NCI-H446 treated with DMSO at 0.1 percent for 48 hours (cell line): ENCODE data around the gene SPOCK3.

Experiments
- DNase-seq: peaks from one replicate; lab custom pipeline; 2025; lab: John Stamatoyannopoulos, UW

Gene SPOCK3

DNA sequence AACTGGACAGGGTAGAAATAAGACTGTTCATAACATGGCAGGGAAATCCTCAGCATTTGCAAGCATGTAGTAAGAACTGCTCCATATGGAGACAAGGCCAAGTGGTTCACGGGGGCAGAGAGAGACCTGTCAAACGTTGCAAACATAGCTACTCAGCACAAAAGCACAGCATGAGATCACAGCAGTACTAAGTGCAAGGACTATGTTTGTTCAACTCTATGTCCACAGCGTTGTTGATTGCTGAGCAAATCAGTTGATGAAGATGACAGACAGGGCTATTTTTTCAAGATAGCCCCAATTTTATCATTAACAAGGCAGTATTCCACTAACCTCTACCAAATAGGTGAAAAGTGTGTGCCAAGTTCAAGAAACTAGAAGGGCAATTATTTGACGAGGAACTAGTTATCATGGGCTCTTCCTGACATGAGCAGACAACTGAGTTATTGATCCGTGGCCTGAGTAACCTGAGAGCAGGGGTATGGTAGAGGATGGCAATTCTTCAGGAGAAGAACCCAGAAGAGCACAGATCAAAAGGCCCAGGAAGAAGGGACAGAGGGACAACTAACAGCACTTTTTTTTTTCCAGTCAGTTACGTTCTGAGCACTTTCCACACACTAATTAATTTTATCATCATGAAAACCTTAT is 57.4 kb downstream of the SPOCK3 start:
- DNase-seq, result no peak

DNA sequence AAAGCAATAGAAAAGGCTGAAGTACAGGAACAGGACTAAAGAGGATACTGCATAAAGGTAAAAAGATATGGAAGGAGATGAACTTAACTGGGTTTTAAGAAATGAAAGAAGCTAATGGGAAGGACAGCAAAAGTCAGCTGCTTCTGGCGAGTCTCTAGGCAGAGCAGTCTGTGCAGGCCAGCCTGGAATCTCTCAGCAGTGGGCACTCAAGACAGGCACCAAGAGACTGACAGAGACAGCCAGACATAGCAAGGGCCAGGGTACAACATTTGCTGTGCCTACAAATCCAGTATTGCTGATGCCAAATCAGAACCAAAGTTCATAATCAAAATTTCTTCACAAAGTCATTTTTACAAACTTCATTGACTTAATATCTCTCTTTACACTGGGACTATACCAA is 62.4 kb downstream of the SPOCK3 start:
- no peak for DNase-seq

DNA sequence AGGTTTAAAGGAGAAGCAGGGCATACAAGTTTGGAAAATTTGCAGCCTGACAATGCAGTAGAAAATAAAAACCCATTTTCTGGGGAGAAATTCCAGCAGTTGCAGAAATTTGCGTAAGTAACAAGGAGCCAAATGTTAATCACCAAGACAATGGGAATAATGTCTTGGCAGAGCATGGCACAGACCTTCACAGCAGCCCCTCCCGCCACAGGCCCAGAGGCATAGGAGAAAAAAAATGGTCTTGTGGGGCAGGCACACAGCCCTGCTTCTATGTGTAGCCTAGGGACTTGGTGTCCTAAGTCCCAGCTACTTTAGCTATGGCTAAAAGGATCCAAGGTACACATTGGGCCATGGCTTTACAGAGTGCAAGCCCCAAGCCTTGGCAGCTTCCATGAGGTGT is 65.7 kb downstream of the SPOCK3 start:
- no peak for DNase-seq

DNA sequence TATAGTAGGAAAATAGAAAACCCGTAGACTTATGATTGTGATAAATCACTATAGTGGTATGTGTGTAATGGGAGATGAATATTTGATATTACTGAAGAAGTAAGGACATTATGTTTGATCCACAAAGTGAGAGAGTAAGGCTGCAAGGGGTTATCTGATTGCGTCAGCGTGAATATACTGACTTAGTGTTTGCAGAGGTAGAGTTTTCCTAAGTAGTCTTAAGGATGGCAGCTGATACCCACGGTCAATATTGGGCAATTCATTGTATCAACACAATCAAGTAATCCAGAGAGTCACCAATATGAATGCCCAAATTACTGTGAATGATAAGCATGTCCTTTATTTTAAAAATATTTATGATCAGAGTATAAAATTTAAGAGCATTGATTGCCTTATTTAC is 83.7 kb downstream of the SPOCK3 start:
- no peak for DNase-seq

DNA sequence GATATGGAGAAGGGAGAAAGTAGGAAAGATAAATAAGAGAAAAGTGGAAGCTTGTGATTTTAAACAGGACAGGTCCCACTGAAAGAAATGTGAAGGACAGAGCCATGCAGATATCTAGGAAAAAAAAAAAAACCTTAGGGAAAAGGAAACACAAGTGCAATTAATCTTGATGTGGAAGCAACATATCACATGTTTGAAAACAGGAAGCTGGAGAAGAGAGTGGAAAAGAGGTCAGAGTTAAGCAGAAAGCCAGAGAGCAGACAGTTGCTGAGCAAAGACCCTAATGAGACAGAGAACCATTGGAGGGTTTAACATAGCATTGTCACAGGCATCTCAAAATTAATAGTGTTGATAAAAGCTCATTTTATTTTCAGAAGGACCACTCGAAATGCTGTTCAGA is 89.7 kb downstream of the SPOCK3 start:
- DNase-seq, result no peak

DNA sequence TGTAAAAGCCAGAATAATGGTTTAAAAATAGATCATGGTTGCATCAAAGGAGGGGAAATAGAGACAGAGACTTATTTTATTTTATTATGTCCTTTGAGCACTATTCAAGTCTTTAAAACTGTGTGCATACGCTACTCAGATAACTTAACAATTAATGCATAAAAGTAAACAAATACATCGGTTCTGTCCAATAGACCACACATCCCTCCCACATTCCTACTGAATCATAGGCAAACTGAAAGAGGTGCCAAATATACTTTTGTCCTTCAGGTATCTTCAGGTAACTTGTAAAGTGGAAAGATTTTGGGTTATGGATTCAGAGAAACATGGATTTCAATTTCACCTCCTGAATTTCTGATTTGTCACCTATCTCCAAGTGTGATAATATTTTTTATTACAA is 91.3 kb downstream of the SPOCK3 start:
- no peak for DNase-seq

DNA sequence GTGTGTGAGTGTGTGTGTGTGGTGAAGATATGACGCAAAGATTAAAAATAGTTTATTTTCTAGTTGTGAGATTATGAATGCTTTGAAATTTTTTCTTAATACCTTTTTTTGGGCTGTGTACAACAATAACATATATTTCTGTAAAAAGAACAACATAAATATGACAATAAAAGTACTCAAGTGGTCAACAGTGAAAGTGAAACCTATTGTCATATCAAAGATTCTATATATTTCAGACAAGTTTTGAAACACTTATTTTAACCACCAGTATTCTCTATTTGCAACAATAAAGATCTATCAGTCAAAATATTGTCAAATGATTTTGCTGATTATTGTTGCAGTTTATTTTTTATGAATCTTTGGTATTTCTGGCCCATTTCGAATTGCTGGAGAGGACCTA is 98.0 kb downstream of the SPOCK3 start:
- no peak for DNase-seq

DNA sequence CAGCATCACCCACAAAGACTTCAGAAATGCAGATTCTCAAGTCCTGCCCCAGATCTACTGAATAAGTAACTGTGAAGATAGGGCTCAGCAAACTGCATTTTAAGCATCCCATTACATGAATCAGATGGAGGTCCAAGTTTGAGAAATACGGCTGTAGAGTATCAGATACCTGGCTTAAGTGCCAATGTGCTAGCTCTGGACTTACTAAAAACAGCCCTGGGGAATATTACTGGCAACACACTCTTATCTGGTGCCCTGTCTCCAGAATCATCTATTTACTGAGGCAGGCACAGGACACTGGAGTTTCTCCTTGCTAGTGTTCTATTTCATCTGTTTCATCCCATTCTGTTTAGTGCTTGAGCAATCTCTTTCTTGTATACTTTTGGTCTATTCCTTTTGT is 105.1 kb downstream of the SPOCK3 start:
- no peak for DNase-seq

DNA sequence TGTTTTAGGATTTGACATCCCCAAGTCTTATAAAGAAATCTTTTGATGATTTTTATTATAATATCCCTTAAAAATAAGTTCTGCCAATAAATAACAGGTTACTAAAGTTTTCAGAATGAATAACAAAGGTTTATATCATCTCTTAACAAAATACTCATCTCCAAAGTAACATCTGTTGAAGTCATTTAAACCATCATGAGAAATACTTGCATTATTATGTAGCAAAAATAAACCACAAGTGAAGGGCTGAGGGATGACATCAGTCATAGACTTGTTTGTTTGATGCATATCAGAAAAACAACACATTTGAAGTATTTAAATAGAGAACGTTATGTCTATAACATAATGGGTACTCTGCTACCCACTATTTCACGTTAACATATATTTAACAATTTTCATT is 114.9 kb downstream of the SPOCK3 start:
- DNase-seq, result no peak

DNA sequence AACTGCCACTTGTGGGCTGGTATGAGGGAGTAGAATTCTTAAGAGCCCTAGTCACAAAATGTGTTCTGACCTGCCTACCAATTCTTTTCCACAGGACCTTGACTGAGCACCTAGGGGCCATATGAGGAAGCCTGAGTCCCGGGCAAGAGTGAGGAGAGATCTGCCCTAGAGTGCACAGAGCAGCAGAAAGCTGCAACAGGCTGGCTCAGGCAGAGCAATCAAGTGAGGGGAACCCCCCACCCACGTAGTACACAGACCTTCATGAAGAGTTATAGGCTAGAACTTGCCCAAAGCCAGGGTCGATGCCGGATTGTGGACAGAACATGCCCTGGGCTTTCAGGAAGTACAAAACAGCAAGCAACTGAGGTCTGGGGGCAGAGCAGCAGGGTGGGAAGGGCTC is 117.0 kb downstream of the SPOCK3 start:
- DNase-seq, result no peak

DNA sequence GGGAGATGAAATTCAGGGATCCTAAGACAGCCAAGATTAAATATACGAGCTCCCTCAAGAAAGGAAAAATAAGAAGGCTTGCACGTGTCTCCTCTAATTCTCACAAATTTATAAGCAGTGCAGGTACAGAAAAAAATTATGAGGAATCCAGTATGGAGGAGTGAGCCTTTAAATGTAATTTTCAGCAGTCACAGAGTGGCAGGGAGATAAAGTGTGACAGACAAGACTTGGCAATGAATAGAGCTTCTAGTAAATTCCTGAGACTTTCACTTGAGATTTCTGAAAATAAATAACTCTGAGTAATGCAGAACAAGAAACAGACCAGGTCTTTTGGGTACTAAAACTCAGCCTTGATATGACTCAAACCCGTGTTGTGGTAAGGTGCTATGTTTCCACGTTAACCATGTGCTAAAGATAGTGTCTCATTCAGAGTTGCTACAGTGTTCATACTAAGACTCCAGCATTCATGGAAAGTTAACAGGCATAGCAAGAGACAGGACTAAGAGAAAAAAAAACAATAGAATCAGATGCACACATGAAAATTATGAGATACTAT is 119.8 kb downstream of the SPOCK3 start:
- DNase-seq, result peak; percentile 32

DNA sequence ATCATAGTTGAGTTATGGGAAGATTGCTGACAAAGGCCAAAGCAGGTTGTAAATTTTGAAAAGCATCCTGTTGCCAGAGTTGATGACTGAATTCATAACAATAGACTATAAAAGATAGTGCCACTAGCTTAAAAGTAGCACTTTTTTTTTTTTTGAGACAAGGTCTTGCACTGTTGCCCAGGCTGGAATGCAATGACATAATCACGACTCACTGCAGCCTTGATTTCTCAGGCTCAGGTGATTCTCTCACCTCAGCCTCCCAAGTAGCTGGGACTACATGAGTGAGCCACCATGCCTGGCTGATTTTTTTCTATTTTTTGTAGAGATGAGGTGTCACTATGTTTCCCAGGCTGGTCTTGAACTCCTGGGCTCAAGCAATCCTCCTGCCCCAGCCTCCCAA is 122.7 kb downstream of the SPOCK3 start:
- DNase-seq, result no peak

DNA sequence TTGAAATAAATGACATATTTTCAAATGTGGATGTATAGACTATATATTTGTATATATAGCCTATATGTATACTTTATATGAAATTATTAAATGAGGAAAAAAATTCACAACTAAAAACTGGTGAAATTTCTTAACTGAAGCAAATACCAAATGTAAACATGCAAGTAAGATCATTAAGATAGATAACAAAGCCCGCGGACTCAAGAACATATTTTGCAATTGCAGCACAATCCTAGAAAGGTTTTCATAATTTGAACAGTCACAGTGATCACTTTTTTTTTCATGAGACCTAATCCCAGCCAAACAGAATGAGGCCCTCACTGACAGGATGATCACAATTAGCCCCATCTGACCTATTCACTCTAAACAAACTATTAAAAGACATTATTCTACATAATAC is 123.2 kb downstream of the SPOCK3 start:
- no peak for DNase-seq

DNA sequence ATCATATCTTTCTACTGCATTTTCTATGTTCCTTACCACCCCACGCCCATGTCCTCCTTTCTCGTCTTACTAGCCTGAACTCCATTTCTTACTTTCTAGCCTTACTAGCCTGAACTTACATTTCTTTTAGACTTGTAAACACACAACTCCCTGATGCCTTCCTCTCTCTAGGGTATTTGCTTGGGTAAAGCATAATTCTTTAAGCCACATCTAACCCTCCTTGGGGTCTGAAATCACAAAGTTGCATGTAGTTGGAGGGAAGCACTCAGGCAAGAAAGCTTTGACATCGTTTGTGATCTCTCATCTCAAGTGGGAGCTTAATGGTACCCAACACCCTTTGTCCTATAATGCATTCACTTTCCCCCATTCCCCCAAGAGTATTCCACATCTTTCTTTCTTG is 124.4 kb downstream of the SPOCK3 start:
- no peak for DNase-seq

DNA sequence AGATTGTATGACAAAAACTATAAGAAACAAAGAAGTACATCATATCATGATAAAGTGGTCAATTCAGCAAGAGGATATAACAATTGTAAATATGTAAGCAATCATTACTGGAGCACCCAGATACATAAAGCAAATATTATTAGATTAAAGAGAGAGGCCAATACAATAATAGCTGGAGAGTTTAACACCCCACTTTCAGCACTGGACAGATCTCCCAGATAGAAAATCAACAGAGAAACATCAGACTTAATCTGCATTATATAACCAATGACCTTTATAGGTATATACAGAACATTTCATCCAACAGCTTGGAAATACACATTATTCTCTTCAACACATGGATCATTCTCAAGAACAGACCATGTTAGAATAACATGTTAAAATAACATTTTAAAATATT is 128.4 kb downstream of the SPOCK3 start:
- no peak for DNase-seq

DNA sequence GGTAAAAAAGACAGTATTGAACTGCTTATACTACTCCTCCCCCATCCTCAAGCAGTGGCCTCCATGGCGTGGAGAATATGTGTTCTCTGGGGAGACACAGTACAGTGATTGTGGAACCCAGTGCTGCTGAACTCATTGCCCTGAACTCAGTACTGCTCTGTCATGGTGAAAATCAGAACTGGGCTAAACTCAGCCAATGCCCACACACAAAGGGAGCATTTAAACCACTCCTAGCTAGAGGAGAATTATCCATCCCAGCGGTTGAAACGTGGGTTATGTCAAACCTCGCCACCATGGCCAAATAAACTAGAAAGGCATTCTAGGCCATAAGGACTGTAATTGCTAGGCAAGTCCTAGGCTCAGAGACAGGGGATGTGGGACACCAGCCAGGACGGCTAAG is 131.8 kb downstream of the SPOCK3 start:
- DNase-seq, result no peak

DNA sequence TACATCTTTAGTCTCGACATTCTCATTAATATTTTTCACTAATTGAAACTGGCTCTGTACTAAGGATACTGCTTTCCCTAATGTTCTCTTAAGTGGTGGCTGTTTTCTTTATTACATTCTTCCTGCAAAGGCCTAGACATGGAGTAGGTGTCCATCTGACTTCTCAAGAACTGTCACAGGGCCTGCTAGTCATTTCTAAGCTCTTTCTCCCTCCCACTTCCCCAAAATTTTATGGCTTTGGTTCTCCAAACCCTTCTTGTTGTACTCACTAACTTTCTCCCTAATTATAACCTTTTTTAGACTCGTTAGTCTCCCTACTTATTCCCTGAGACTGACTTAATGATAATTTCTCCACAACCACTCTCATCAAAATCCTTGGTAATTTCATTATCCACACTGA is 133.3 kb downstream of the SPOCK3 start:
- DNase-seq, result no peak

DNA sequence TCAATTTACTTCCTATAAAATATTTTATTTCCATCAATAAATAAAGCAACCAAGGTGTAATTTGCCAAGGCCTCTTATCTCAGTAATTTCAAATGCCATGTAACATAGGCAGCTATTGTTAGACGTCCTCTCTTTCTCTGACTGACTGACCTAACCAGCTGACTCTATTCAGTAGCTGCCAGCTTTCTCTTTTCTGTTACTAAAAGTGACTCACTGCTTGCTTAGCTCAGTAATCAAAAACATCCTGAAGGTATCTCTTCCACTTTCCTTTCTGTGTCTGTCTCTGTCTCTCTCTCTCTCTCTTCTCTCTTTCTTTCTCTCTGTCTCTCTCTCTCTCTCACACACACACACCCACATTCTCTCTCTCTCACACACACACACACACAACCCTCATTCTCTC is 134.2 kb downstream of the SPOCK3 start:
- DNase-seq, result peak; percentile 52

DNA sequence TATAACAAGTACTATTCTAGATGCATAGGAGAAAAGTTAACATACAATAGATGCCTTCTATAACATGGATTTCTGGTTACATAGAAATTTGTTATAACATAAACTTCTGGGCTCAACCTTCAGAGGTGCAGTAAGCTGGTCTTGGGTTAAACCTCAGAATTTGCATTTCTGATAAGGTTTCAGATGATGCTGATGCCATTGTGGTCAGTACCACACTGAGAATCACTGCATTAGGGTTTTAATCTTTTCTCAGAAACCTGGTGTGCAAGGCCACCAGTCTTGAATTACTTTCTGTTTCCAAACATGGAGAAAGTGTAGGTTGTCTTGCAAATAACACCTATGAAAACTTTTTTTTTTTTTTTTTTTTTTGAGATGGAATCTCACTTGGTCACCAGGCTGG is 146.2 kb downstream of the SPOCK3 start:
- no peak for DNase-seq

DNA sequence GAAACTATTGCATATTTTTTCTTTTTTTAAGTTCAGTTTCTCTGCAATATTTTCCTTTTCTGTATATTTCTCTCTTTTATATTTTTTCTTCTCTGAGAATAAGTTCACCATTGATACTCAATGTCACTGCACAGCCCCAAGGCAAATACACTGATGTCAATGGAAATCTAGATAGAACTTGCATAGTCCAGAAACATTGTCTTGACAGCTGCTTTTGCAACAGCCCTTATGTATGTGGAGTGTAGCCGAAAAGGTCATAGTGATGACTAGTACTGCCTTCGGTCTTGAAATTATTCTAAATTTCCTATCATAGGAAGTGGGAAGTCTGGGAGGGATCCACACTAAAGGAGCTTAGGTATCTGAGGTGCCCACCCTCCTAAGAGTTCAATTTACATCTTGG is 150.0 kb downstream of the SPOCK3 start:
- no peak for DNase-seq

DNA sequence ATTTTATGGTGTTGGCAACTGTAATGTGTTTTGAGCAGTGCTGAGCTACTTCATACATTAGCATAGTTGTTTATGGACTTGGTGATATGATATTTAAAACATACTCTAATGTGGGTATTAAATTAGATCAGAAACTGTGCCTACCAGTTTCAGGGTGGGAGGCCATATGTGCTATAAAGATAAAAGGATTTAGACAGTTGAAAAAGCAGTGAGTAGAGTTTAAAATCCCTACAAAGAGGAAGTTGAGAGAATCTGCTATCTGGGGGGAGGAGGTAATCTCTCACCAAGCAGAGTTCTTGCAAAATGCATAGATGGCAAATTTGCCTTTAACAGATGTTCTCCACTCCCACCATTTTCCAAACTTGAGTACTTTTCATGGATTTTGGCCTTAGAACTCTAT is 154.5 kb downstream of the SPOCK3 start:
- DNase-seq, result no peak

DNA sequence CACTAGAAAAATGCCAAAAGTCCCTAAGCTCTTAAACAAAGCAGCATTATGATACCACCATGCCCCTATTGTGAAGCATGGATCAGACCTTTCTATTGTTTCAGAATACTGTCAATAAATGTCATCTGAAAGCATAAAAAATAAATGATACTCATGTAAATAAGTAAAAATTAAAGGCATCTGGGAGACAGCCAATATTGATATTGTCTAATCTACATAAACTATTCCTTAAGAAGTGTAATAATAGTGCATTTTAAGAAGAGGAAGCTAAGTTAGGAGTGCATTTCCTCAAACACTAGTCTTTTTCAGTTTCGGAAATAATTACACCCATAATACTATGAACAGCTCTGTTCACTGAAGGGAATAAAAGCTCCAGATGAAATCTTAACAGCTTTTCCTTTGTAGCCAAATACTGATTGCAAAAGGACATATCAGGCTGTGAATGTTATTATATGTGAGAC is 181.6 kb downstream of the SPOCK3 start:
- DNase-seq, result no peak

DNA sequence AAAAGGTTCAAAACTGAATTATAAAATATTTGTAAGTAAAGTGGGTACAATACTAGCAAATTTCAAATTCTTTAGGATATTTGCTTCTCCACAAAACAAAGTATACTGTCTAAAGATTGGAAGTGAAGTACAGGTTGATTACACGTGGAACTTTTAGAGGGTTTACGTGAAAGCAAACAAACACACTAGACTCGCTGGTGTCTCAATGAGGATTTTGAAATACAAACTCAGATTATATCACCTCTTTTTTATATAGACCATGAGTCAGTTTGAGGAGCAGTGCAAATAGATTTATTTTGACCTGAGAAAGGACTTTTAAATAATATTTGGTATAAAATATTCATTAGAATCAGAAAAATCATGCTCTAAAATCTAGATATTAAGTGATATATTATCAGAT is 185.0 kb downstream of the SPOCK3 start:
- no peak for DNase-seq

DNA sequence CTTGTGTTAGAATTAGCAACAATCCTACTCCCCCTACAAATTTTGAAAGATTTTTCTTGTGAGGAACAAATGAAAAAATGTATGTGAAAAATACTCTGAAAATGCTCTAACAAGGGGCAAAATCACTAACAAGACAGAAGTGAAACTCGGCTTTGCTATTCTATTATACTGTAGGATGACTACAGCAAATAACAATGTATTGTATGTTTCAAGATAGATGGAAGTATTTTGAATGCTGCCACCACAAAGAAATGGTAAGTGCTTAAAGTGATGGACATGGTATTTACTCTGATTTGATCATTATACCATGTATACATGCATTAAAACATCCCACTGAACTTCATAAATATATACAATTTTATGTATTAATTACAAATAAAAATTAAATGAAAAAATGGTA is 192.8 kb downstream of the SPOCK3 start:
- DNase-seq, result no peak
